HG03354 (cell line): Measurements from ENCODE around the gene GPATCH3.
"Not testable (repeated sequence)": the region's sequence is repeated elsewhere in the genome, so short reads cannot be mapped to it uniquely, and the experiment has no call there.

Experiments
- ATAC-seq: cut with Tn5 transposase; IDR thresholded peaks from one replicate; pipeline ENCODE4 v1.9.1; 2021; ENCODE audit warnings: mild to moderate bottlenecking; ENCODE audit not compliant: unreplicated experiment, poor library complexity, severe bottlenecking

GPATCH3 gene

DNA sequence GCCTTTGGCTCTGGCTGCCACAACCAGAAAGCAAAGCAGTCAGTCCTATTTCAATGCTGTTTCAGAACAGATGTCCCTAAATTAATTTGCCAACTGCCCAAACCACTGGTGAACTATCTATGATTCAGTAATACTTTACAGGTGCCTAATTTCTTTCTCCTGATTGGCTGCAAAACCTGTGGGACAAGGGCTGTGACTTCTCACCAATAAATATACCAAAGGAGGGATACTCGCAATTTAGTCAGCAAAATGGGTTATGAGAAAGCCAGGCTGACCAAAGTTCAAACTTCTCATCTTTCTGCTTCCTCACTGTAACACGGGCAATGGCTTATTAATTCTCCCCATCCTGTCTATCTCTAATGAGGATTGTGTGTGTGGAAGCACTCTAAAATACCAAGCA is 22.9 kb downstream of the GPATCH3 start:
- ATAC-seq: no peak

GRCh38 chr1:26874896-26875295 is 25.4 kb downstream of the GPATCH3 start:
- no peak for ATAC-seq

- not testable (repeated sequence) for ATAC-seq
These were observed 27.2 kb downstream of the GPATCH3 start for GRCh38 chr1:26873097-26873496.

DNA sequence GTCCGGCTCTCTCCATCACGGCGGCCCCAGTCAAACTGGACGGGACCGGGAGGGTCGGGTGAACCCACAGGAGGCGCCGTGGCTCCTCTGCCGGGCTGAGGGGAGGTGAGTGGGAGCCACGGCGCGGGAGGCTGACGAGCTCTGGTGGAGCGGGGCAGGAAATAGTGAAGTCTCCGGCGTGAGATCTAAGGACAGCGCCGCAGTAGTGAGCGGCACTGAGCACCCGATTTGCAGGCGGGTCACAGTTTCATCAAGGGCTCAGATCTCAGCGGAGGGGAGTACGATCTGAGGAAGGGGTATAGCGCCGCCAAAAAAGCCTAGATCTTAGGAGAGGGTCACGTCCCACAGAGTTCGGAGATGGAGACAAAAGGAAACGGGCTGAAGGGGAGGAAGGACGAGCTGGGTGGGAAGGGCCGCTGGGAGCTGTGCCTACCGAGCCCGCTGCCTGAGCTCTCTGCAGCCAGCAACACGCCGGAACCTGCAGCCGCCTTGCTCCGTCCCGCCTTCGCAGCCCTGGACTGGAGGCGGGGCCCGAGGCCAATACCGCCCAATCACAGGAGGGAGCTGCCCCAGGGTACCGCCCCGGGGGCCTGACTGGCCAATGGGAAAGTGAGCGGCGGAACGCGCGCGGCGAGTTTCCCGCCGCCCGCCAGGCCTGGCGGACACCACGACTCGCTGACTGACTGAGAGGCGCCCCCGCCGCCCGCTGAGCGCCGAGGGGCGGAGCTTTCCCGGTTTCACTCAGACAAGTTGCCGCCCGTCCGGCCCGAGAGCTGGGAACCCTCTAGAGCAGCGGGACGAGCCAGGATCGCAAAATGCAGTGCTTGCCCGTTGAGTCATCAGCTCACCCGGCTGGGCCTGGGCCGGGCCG is 35.4 kb downstream of the GPATCH3 start:
- ATAC-seq: peak; percentile 92

DNA sequence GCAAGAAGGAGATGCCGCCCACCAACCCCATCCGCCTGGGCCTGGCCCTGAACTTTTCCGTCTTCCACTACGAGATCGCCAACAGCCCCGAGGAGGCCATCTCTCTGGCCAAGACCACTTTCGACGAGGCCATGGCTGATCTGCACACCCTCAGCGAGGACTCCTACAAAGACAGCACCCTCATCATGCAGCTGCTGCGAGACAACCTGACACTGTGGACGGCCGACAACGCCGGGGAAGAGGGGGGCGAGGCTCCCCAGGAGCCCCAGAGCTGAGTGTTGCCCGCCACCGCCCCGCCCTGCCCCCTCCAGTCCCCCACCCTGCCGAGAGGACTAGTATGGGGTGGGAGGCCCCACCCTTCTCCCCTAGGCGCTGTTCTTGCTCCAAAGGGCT is 36.6 kb downstream of the GPATCH3 start:
- no peak for ATAC-seq

DNA sequence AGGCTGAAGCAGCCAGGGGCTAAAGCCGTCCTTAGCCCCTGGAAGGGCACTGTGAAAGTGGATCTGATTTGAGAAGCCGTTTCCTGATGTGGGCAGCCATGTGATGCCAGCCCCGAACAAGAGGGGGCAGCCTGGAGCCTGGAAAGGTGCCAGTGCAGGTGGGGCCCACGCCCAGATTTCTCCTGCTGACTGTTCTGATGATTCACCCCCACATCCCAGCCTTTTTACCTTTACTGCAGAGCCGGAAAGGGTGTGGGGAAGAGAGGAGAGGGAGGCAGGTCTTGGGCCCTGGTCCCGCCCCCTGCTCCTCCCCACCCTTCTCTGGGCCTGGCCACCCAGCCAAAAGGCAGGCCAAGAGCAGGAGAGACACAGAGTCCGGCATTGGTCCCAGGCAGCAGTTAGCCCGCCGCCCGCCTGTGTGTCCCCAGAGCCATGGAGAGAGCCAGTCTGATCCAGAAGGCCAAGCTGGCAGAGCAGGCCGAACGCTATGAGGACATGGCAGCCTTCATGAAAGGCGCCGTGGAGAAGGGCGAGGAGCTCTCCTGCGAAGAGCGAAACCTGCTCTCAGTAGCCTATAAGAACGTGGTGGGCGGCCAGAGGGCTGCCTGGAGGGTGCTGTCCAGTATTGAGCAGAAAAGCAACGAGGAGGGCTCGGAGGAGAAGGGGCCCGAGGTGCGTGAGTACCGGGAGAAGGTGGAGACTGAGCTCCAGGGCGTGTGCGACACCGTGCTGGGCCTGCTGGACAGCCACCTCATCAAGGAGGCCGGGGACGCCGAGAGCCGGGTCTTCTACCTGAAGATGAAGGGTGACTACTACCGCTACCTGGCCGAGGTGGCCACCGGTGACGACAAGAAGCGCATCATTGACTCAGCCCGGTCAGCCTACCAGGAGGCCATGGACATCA is 37.2 kb downstream of the GPATCH3 start, which contains the start of gene SFN:
Gene SFN, plus strand, starts transcription at position 369 of the 904 bp plus-strand sequence. Its CDS starts 64 bp downstream, at position 433.
- ATAC-seq: no peak

GRCh38 chr1:26861889-26862378 is 38.3 kb downstream of the GPATCH3 start:
- ATAC-seq: no peak

GRCh38 chr1:26861286-26861701 is 39.0 kb downstream of the GPATCH3 start:
- ATAC-seq: no peak

DNA sequence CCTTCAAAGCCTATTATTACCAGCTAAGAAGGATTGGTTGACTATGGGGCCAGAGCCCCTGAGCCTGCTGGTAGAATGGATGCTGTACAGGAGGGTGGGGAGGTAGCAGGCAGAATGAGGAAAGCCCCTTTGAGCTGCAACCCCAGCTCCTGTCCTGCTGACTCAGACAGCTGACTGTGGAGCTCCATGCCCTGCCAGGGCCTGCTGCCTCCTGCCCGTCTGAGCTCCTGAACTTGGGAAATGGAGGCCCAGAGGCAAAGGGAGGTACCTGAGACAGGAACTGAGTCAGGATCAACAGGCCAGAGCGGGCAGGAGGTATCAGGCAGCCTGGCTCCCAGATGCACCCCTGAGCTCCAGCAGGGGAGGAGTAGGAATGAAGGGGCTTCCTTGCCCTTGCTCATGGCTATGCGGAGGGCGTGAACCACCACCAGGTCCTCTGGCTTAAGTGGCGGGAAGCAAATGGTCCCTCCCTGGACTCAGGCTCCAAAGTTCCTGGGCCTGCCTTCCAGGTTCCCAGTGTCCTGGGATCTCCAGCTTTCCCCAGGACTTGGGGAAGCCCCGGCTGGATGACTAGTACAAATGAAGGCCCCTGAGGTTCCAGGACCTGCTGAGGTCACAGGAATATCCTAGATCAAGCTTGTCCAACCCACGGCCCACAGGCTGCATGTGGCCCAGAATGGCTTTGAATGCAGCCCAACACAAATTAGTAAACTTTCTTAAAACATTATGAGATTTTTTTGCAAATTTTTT is 41.2 kb downstream of the GPATCH3 start:
- ATAC-seq: no peak

GRCh38 chr1:26858160-26858559 is 42.1 kb downstream of the GPATCH3 start:
- no peak for ATAC-seq

DNA sequence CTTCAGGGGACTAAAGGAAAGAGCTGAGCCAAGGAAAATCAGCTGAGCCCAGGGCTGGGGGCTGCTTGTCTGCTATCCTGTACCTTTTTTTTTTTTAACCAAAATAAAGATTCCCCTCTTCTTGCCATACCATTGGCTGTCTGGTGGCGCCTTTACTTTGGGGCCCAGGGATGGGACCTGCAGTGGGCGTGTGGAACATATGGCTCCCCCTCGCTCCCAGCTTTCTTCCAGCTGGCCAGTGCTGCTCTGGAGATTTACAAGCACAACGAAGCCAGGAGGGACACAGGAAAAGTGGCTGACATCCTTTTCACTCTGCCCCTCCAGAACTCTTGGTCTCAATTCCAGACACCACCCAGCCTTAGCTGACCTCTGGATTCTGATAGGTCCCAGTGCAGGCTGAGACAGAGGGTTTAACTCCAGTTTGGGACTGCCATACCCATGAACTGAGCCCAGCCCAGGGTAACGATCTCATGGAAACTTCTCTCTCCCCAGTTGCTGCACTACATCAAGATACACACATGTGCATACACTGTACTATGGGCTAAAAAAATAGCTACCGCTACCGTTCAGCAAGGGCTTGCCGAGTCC is 42.7 kb downstream of the GPATCH3 start:
- no peak for ATAC-seq

GRCh38 chr1:26856604-26857469 is 43.4 kb downstream of the GPATCH3 start:
- no peak for ATAC-seq

GRCh38 chr1:26856181-26856580 is 44.1 kb downstream of the GPATCH3 start:
- ATAC-seq: no peak

- no peak for ATAC-seq
These were observed 44.6 kb downstream of the GPATCH3 start for GRCh38 chr1:26855636-26856035.

DNA sequence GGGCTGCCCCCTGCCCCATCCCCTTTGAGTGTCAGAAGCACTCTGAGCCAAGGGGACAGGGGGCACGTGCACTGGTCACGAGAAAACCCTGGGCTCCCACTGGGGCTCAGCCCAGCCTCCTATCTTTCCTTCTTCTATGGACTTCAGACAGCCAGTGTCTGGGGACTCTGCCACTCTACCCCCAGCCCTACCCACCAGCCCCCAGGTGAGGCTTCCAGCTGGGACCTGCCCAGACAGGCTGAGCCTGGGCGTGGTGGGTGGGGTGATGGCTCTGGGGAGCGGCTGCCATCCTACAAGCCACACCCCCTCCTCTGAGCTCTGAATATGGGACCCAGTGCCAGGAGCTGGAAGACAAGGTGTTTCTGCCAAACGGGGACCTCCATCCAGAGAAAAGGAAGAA is 45.4 kb downstream of the GPATCH3 start:
- ATAC-seq: no peak

DNA sequence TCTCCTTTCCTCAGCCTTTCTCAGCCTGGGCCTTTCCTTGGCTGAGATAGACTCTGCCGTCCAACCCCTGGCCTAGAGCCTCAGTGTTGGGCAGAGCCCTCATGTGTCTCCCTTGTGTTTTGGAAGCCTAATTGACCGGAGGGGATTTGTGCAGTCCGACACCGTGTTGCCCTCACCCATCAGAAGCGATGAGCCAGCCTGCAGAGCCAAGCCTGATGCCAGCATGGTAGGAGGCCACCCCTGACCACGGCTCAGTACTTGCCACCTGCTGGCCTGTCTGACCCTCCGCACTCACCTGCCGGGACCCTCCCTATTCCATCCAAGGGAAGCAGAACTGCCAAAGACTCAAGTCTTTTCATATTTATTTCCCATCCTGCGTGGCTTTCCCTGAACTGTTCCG is 46.7 kb downstream of the GPATCH3 start:
- no peak for ATAC-seq

DNA sequence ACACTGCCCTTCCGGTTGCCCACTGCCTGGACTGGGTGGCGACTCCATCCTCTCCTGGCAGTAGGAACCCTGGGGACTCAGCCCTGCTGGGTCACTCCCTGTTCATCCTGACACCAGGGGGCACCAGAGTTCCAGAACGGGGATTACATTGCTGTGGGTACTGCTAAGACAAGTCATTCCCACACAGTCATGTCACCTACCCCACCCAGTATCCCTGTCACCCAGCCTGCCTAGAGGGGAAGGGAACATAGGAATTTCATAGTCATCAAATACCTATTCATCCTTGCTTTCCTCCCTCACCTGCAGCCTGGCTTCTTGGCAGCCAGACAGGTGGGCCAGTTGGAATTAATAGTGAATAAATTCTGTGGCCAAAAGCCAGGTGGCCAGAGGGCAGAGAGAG is 47.1 kb downstream of the GPATCH3 start:
- no peak for ATAC-seq

DNA sequence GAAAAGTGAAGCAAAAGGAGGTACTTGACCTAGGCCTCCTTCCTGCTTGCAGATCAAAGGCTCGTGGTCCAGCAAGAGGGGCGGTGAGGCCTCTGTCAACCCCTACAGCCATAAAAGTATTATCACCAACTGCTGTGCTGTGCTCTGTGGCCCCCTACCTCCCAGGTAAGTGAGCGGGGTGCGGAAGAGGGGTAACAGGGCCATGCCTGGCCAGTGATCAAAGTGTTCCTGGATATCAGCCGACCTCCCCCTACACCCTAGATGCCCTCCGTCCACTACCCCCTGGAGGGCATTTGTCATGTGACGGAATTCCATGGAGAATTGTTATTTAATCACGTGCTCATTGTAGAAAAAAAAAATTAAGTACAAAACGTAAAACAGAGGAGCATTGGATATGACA is 47.6 kb downstream of the GPATCH3 start:
- ATAC-seq: no peak
